Activated naive CD8-positive, alpha-beta T cell (primary cell): ENCODE results near the gene DOCK2.

Source experiments
- H3K27ac Mint-ChIP-seq: one replicate; pipeline ENCODE4 v1.8.0; 2021; ENCODE audit warnings: mixed read lengths
- H3K27me3 Mint-ChIP-seq: one replicate; pipeline ENCODE4 v1.8.0; 2021; ENCODE audit warnings: mixed read lengths
- H3K36me3 Mint-ChIP-seq: one replicate; pipeline ENCODE4 v1.8.0; 2021; ENCODE audit warnings: mixed read lengths
- H3K4me1 Mint-ChIP-seq: one replicate; pipeline ENCODE4 v1.8.0; 2021; ENCODE audit warnings: low read depth, mixed read lengths
- H3K4me3 Mint-ChIP-seq: one replicate; pipeline ENCODE4 v1.8.0; 2021; ENCODE audit warnings: mild to moderate bottlenecking, mixed read lengths
- H3K9me3 Mint-ChIP-seq: one replicate; pipeline ENCODE4 v1.8.0; 2021; ENCODE audit warnings: low read depth, mixed read lengths

The DOCK2 gene

GRCh38 chr5:169880012-169880663 is 243.1 kb downstream of the DOCK2 start:
- no peaks in the 10 kb centered on the region for H3K9me3 Mint-ChIP-seq
- H3K27me3 Mint-ChIP-seq, result no peaks in the 10 kb centered on the region

GRCh38 chr5:169880785-169881184 is 243.7 kb downstream of the DOCK2 start:
- peaks cover 37% of the 10 kb centered on the region for H3K36me3 Mint-ChIP-seq
- no peaks in the 10 kb centered on the region for H3K27me3 Mint-ChIP-seq
- no peak overlapping the region for H3K4me3 Mint-ChIP-seq
- H3K4me1 Mint-ChIP-seq, result peaks cover 6% of the 10 kb centered on the region
- H3K9me3 Mint-ChIP-seq, result no peaks in the 10 kb centered on the region
- no peak overlapping the region for H3K27ac Mint-ChIP-seq

More at GRCh38 chr5:169880012-169880663, 243.1 kb downstream of the DOCK2 start:
- peaks cover 39% of the 10 kb centered on the region for H3K36me3 Mint-ChIP-seq
- no peak overlapping the region for H3K4me3 Mint-ChIP-seq
- H3K4me1 Mint-ChIP-seq, result peaks cover 6% of the 10 kb centered on the region
- peak overlapping the region; percentile 13 for H3K27ac Mint-ChIP-seq

- Mint-ChIP-seq H3K27me3 (no peaks in the 10 kb centered on the region), H3K9me3 (no peaks in the 10 kb centered on the region), H3K27ac (no peak overlapping the region), H3K4me1 (peaks cover 5% of the 10 kb centered on the region), H3K4me3 (no peak overlapping the region), H3K36me3 (peaks cover 39% of the 10 kb centered on the region)
Measured at GRCh38 chr5:169881702-169882303, 244.7 kb downstream of the DOCK2 start.

- Mint-ChIP-seq H3K4me1 (peaks cover 9% of the 10 kb centered on the region), H3K36me3 (peaks cover 33% of the 10 kb centered on the region), H3K27ac (no peak overlapping the region), H3K27me3 (no peaks in the 10 kb centered on the region), H3K9me3 (no peaks in the 10 kb centered on the region), H3K4me3 (no peak overlapping the region)
Measured at GRCh38 chr5:169886033-169886432, 249.0 kb downstream of the DOCK2 start.

GRCh38 chr5:169886677-169887076 is 249.6 kb downstream of the DOCK2 start:
- no peaks in the 10 kb centered on the region for H3K9me3 Mint-ChIP-seq
- H3K27ac Mint-ChIP-seq, result no peak overlapping the region
- H3K27me3 Mint-ChIP-seq, result no peaks in the 10 kb centered on the region
- peaks cover 11% of the 10 kb centered on the region for H3K4me1 Mint-ChIP-seq
- H3K4me3 Mint-ChIP-seq, result no peak overlapping the region
- peaks cover 31% of the 10 kb centered on the region for H3K36me3 Mint-ChIP-seq

DNA sequence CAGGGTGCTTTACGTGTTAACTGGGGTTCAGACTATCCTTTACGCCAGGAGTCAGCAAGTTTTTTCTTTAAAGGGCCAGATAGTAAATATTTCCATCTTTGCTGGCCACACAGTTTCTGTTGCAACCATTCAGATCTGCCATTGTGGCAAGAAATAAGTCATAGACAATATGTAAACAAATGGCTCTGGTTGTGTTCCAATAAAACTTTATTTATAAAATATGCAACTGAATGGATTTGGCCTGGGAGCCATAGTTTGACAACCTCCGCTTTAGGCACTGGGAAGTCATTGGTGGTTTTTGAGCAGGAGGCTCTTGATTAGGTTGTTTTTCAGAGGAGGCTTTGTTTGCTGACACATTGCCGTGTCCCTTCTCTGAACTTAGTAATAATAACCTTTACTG is 252.5 kb downstream of the DOCK2 start:
- H3K27me3 Mint-ChIP-seq, result no peaks in the 10 kb centered on the region
- no peak overlapping the region for H3K27ac Mint-ChIP-seq
- H3K4me3 Mint-ChIP-seq, result no peak overlapping the region
- H3K9me3 Mint-ChIP-seq, result no peaks in the 10 kb centered on the region
- peaks cover 11% of the 10 kb centered on the region for H3K4me1 Mint-ChIP-seq
- peaks cover 24% of the 10 kb centered on the region for H3K36me3 Mint-ChIP-seq

DNA sequence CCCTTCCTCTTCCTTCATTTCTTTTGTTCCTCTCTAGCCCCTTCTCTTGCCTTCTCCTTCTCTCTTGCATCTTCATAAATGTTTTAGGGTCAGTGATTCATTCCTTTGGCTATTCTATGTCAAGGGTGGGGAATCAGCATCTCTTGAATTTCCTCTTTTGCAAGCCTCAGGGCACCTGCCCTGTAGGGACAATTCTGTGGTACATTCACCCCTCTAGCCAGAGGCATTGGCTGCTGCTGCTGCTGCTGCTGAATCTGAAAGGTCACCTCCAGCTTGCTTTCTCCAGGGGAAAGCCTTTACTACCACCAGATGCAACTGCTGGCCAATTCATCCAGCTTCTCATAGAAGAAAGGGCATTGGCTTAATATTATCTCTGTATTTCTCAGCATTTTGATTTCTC is 255.9 kb downstream of the DOCK2 start:
- Mint-ChIP-seq H3K36me3 (peaks cover 17% of the 10 kb centered on the region), H3K4me3 (no peak overlapping the region), H3K27me3 (no peaks in the 10 kb centered on the region), H3K9me3 (no peaks in the 10 kb centered on the region), H3K27ac (no peak overlapping the region), H3K4me1 (peaks cover 10% of the 10 kb centered on the region)

- peaks cover 20% of the 10 kb centered on the region for H3K36me3 Mint-ChIP-seq
- H3K9me3 Mint-ChIP-seq, result no peaks in the 10 kb centered on the region
- no peak overlapping the region for H3K4me3 Mint-ChIP-seq
- H3K4me1 Mint-ChIP-seq, result peaks cover 10% of the 10 kb centered on the region
- no peak overlapping the region for H3K27ac Mint-ChIP-seq
- H3K27me3 Mint-ChIP-seq, result no peaks in the 10 kb centered on the region
Measured at GRCh38 chr5:169893571-169893970, 256.5 kb downstream of the DOCK2 start.

DNA sequence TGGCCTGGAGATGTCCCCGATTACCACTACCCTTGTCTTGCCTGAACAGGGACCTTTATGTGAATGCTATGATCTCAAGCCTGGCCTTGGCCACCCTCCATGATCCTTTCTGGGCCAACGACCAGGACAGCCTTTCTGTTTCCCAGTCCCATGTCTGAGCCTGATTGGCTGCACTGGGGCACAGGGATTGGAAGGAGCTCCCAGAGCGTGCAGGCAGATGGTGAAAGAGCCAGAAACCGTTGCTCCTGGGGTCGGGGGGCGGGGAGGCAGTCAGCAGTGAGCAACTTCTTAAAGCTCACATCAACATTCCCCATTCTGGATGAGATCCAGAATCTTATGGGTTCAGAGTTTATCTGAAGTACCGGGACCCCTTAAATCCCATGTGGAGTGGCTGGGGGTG is 258.9 kb downstream of the DOCK2 start:
- Mint-ChIP-seq H3K4me3 (no peak overlapping the region), H3K36me3 (peaks cover 29% of the 10 kb centered on the region), H3K27me3 (no peaks in the 10 kb centered on the region), H3K9me3 (no peaks in the 10 kb centered on the region), H3K4me1 (peaks cover 10% of the 10 kb centered on the region), H3K27ac (peak overlapping the region; percentile 61)

DNA sequence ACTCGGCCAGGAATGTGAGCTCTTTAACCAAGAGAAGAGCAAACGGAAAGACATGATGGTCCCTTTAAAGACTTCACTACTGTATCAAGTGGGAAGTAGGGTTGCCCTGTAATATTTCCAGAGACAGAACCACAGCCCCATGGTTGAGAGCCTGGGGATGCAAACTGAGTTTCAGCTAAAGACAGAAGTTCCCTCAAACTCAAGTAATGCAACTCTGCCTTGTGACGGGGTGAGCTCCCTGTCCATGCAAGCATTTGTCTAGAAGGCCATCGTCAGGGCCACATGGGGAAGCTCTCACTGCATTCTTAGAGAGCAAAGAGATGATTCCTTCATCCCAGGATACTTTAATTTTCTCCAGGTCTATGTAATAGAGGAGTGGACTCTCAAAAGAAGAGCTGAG is 260.4 kb downstream of the DOCK2 start:
- H3K9me3 Mint-ChIP-seq, result no peaks in the 10 kb centered on the region
- peaks cover 31% of the 10 kb centered on the region for H3K36me3 Mint-ChIP-seq
- H3K27ac Mint-ChIP-seq, result no peak overlapping the region
- H3K4me3 Mint-ChIP-seq, result no peak overlapping the region
- H3K4me1 Mint-ChIP-seq, result peaks cover 12% of the 10 kb centered on the region
- H3K27me3 Mint-ChIP-seq, result no peaks in the 10 kb centered on the region

DNA sequence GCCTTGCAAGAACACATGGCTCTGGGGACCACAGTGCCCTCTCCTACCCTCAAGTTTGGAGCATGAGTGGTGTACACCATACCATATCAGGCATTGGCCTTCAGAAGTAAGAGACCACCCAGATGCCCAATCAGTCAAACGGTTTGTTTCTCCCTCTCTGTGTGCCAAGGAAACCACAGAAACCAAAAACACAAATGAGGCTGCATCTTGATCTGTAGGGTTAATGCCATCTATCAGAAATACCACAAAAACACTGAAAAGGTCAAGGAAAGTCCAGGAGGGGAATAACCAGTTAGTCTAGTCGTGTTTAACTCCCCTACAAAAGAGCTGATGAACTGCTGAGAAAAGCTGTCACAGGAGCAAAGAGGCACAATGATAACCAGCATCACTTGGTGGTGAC is 264.8 kb downstream of the DOCK2 start:
- Mint-ChIP-seq H3K27ac (no peak overlapping the region), H3K4me3 (no peak overlapping the region), H3K27me3 (no peaks in the 10 kb centered on the region), H3K36me3 (peaks cover 23% of the 10 kb centered on the region), H3K9me3 (no peaks in the 10 kb centered on the region), H3K4me1 (peaks cover 10% of the 10 kb centered on the region)

GRCh38 chr5:169904059-169904458 is 267.0 kb downstream of the DOCK2 start:
- peaks cover 10% of the 10 kb centered on the region for H3K4me1 Mint-ChIP-seq
- no peak overlapping the region for H3K27ac Mint-ChIP-seq
- no peaks in the 10 kb centered on the region for H3K9me3 Mint-ChIP-seq
- H3K36me3 Mint-ChIP-seq, result peaks cover 16% of the 10 kb centered on the region
- no peak overlapping the region for H3K4me3 Mint-ChIP-seq
- no peaks in the 10 kb centered on the region for H3K27me3 Mint-ChIP-seq

GRCh38 chr5:169904508-169904907 is 267.4 kb downstream of the DOCK2 start:
- Mint-ChIP-seq H3K9me3 (no peaks in the 10 kb centered on the region), H3K27me3 (no peaks in the 10 kb centered on the region), H3K4me1 (peaks cover 8% of the 10 kb centered on the region), H3K27ac (no peak overlapping the region), H3K36me3 (peaks cover 14% of the 10 kb centered on the region), H3K4me3 (no peak overlapping the region)

- Mint-ChIP-seq H3K27me3 (no peaks in the 10 kb centered on the region), H3K9me3 (no peaks in the 10 kb centered on the region), H3K36me3 (peaks cover 10% of the 10 kb centered on the region), H3K27ac (no peak overlapping the region), H3K4me3 (no peak overlapping the region), H3K4me1 (peaks cover 8% of the 10 kb centered on the region)
Measured at GRCh38 chr5:169905017-169905416, 267.9 kb downstream of the DOCK2 start.

GRCh38 chr5:169906745-169907649 is 269.9 kb downstream of the DOCK2 start:
- Mint-ChIP-seq H3K27me3 (no peaks in the 10 kb centered on the region), H3K27ac (no peak overlapping the region), H3K9me3 (no peaks in the 10 kb centered on the region), H3K4me1 (no peaks in the 10 kb centered on the region), H3K36me3 (peaks cover 3% of the 10 kb centered on the region), H3K4me3 (no peak overlapping the region)
